HL-60 (cell line): ENCODE data around the gene FAM149A.

Experiments used
- CTCF ChIP-seq: IDR thresholded peaks from one replicate; pipeline ENCODE4 v1.5.1; 2011; ENCODE audit warnings: low read length, control low read depth, inconsistent platforms; ENCODE audit not compliant: insufficient read depth
- POLR2AphosphoS5 ChIP-seq: IDR thresholded peaks from 2 replicates; pipeline ENCODE4 v1.6.1; 2012; ENCODE audit warnings: low read depth
- REST ChIP-seq: IDR thresholded peaks from 2 replicates; pipeline ENCODE4 v1.6.1; 2012; ENCODE audit warnings: low read depth; ENCODE audit not compliant: insufficient replicate concordance

DNA sequence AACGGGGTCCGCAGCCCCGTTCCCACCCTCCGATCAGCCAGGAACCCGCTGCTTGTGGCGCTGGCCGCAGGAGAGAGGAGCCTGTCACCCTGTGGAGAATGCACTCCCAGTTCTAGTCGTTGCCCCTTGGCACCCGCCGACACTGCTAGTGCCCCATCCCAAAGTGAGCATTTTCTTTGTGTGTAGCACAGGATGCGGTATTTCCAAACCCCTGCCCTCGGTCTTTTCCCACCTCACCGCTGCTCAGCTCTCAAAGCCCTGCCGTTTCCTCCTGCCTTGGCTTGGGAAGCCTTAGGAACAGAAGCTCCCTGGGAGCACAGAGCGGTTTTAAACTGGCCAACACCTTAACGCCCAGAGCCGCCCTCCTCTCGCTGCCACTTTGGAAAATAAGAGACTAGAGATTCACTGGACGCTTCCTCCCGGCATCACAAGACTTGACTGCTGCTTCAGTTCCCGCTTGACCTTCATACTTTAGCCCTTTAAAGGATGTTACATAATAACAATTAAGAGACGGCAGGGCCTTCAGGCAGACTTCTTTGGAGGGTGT, 87.6 kb downstream of the FAM149A start:
- TF ChIP-seq CTCF (no peak), REST (no peak), POLR2AphosphoS5 (no peak)
